HG03342 (cell line): ENCODE data around the gene SETD1B.

Source experiments
- ATAC-seq: cut with Tn5 transposase; IDR thresholded peaks from one replicate; pipeline ENCODE4 v1.9.1; 2021; ENCODE audit warnings: mild to moderate bottlenecking, moderate library complexity; ENCODE audit not compliant: unreplicated experiment

Gene SETD1B

GRCh38 chr12:121823727-121824115 is 19.9 kb downstream of the SETD1B start:
- ATAC-seq, result no peak

GRCh38 chr12:121825041-121825523 is 21.3 kb downstream of the SETD1B start:
- no peak for ATAC-seq

DNA sequence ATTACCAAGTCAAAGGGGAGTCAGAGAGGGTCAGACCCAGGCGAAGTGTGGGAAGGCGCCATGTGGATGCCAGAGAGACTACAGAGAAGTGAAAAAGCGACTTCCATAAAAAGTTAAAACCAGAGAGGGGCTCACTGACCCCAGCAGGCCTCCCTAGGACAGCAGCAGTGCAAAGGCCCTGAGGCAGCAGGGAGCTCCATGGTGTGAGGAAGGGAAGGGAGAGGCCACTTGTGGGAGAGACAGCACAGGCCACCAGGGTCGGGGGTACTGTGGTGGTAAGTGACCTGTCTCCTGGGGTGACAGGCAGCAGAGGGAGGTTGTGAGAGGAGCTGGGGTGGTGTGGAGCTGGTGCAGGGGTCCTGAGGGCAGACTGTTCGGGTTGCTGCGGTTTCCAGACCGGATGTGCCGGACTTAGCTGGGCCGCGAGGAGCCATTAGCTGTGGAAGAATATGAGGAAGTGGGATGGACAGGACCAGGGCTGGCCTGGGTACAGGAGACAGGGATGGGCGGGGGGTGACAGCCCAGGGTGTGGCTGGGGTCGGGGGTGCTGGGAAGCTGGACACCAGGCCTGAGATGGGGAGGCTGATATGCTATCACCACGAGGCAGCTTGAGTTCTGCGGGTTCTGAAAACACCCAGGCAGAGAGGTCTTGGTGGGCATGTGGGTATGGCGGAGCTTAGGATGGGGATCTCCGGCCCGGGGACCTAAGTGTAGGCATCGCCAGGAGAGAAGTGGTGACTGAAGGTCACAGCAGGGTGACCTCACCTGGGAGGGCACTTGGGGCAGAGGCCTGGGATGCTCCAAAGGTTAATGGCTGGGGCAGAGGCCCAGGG is 22.7 kb downstream of the SETD1B start:
- ATAC-seq, result no peak

- ATAC-seq, result no peak
These were observed 23.7 kb downstream of the SETD1B start for GRCh38 chr12:121827351-121828099.

- ATAC-seq, result no peak
These were observed 24.5 kb downstream of the SETD1B start for GRCh38 chr12:121828306-121828705.

- no peak for ATAC-seq
These were observed 25.0 kb downstream of the SETD1B start for GRCh38 chr12:121828826-121829225.

- no peak for ATAC-seq
These were observed 25.6 kb downstream of the SETD1B start for GRCh38 chr12:121829250-121829918.

- ATAC-seq, result no peak
These were observed 26.3 kb downstream of the SETD1B start for GRCh38 chr12:121830134-121830533.

DNA sequence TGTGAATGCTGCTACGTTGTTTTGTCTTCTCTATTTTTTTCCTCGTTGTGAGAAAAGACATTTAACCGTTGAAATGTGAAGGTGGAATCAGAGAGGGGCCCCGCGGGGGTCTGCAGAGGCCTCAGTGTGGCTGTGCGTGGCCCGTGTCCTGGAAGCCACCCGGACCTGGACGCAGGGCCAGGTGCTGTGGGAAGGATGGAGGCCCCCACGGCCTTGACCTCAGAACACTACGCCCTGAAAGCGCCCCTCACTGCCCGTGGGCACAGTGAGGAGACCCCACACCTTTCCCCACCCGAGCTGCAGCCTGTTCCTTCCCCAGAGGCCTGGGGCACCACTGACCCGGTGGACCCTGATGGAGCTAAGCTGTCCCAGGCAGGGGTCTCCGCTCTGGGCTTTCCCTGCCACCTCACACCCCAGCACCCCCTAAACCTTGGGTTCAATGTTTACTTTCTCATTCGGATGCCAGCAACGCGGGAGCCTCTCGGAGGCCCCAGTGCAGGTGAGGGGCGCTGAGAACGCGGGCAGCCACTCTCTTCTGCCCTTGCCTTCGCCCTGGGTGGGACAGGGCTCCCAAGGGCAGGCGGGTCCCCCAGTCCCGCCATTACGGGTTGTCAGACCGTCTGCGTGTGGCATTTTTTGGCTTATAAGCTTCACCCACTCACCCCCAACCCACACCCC is 26.9 kb downstream of the SETD1B start:
- ATAC-seq, result no peak

- ATAC-seq, result no peak
These were observed 27.9 kb downstream of the SETD1B start for GRCh38 chr12:121831571-121832245.

GRCh38 chr12:121837680-121838079 is 33.9 kb downstream of the SETD1B start:
- no peak for ATAC-seq

DNA sequence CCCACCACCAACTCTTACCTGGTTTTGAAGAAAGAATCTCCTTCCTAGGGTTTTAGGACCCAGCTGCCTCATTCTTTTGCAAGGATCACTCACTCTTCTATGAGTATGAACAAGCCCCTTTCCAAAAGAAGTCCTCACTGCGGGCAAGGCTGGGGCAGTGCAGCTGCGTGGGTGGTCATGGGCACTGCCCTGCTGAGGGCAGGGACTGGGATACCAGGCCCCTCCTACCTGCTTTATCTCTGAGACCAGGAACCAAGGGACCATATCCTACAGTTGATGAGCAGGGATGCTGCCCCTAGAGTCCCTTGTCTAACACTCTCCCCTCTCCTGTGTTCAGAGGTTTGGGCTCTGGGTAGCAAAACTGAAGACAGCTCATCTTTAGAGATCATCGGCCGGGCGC is 34.3 kb downstream of the SETD1B start:
- ATAC-seq, result no peak

DNA sequence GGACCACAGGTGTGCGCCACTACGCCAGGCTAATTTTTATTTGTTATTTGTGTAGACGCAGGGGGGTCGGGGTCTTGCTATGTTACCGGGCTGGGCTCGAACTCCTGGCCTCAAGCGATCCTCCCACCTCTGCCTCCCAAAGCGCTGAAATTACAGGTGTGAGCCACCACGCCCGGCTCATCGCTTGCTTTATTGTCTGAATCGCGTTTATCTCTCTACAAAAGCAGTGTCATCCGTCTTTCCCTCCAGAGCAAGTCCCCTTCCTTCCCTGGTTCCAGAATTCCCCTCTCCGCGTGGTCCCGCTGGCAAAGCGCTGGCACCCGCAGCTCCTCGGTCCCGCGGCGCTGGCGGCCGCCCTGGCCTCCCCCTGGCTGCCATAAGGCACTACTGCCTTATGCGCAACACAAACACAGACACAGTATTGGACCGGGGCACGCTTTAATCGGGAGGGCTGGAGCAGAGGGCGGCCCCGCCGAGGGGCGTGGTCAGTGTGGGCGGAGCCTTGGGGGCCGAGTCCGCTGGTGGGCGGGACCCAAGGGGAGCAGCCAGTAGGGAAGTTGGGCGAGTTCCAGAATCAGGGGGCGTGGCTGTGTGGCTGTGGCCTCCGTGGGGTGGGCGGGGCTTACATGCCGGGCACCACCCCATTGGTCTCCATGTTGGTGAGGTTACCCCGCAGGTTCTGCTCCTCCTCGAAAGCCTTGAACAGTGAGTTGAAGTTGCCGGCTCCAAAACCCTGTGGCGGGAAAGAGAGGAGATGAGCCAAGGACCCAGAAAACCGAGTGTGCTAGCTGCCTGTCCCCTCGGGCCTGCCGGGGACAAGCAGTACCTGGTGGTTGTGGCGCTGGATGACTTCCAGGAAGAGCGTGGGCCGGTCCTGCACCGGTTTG is 35.5 kb downstream of the SETD1B start:
- peak; percentile 88 for ATAC-seq

- no peak for ATAC-seq
These were observed 36.4 kb downstream of the SETD1B start for GRCh38 chr12:121839993-121840761.

DNA sequence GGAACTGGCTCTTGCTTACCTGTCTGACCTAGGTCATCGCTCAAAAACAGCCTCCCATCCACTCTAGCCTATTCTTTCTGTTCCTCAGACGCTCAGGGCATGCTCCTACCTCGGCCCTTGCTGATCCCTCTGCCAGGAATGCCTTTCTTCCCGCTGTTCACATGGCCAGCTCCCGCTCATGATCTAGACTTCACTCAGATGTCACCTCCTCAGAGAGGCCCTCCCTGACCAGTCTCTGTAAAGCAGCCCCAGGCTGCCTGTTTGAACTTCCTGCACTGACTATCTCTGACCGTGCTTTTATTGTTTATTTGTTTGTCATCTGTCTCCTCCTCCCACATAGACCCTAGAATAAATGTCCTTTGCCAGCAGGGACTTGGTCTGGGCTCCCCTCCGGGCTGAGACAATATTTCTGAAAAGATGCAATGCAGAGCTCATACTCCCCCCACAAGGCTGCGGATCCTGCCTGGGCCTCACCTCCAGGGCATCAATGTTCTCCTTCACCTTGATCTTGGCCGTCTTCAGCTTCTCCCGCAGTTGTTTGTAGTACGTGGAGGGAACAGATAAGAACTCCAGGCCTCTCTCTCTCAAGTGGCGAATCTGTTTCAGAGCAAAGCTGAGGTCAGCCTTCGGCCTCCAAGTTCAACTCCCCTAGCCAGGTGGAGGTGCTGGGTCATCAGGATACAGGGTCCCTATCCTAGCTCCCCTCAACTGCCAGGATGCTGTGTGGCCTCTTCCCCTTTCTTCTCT is 39.6 kb downstream of the SETD1B start:
- no peak for ATAC-seq

GRCh38 chr12:121845701-121846100 is 41.9 kb downstream of the SETD1B start:
- ATAC-seq, result no peak

DNA sequence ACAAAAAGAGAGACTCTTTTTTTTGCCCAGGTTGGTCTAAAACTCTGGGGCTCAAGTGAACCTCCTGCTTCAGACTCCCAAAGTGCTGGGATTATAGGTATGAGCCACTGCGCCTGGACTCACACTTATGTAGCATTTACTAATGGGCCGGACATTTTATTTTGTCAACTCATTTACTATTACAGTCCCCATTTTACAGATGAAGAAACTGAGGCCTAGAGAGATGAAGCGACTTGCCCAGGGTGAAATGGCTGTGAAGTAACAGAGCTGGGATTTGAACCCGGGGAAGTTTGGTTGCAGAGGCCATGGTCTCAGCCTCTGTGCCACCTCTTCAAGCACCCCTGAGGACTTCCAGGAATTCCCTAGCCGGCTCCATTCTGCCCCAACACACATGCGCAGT is 45.4 kb downstream of the SETD1B start:
- no peak for ATAC-seq

GRCh38 chr12:121849665-121850064 is 45.9 kb downstream of the SETD1B start:
- ATAC-seq, result no peak
